Muscle of leg (tissue), 11 donors: Measurements from ENCODE around the gene HMOX2. TPM values are rescaled to one million over a fixed set of nuclear protein-coding genes. Genes with fewer than 3 reads are reported as not detected.

Experiments used
- DNase-seq: peaks from one replicate; pipeline ENCODE4 v3.0.0; 2013
- H3K27ac ChIP-seq: one replicate; pipeline ENCODE4 v1.5.1; 2013; ENCODE audit warnings: mild to moderate bottlenecking, low read length, control low read depth
- H3K27me3 ChIP-seq: one replicate; pipeline ENCODE4 v1.6.1; 2013; ENCODE audit warnings: low read length; ENCODE audit not compliant: control insufficient read depth, insufficient read depth
- H3K36me3 ChIP-seq: one replicate; pipeline ENCODE4 v1.6.1; 2013; ENCODE audit warnings: low read length; ENCODE audit not compliant: control insufficient read depth, insufficient read depth
- H3K4me1 ChIP-seq: one replicate; pipeline ENCODE4 v1.6.1; 2013; ENCODE audit warnings: low read length; ENCODE audit not compliant: control insufficient read depth, insufficient read depth
- H3K4me3 ChIP-seq: one replicate; pipeline ENCODE4 v1.5.1; 2013; ENCODE audit warnings: low read length, control low read depth
- H3K9me3 ChIP-seq: replicated peaks from 2 replicates; pipeline ENCODE4 v1.6.1; 2013; ENCODE audit warnings: low read depth, low read length; ENCODE audit not compliant: control insufficient read depth
- WGBS: methylation state at CpG from one replicate; pipeline ENCODE4 v1.1.5; 2013; ENCODE audit warnings: missing lambda C conversion rate; ENCODE audit not compliant: insufficient coverage; 5-methylcytosine and 5-hydroxymethylcytosine counted together
- polyA plus RNA-seq, 8 donors: library from polyadenylated mRNA; unstranded; fragments of 120-200 nt; gene quantifications; one replicate each; pipeline versions ENCODE4 v1.2.1 to v1.2.3, GENCODE V29; 2013; ENCODE audit warnings: inconsistent platforms in 1 of 8, low replicate concordance in 1 of 8; ENCODE audit not compliant: insufficient read length in 8 of 8, insufficient read depth in 1 of 8
- total RNA-seq: library from RNA; stranded (reverse); fragments of 120-200 nt; gene quantifications from one replicate; pipeline ENCODE4 v1.2.4, GENCODE V29; 2013

HMOX2 gene
- total and polyA plus RNA-seq, 9 donors, result 37.2 to 53.0 (median 47.7) TPM

DNA sequence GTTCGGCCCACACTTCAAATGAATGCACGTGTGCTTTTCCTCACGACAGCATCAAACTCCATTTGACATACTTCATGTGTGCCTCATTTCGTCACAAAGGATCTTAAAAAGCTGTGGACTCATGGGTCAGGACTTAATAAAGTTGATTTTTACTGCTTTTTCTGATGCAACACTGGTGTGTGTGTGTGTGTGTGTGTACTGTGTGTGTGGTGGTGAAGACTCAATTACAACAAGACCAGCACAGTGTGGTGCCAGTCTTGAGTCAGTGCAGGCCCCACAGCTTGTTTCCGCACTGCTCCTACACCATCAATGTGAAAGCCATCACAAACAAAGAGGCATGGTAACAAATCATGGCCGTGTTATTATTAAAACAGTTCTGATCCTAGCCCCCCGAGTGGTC lies 44.7 kb downstream of the HMOX2 start:
- 64% methylated on average over 3 of the region's 7 CpGs for WGBS
- Histone ChIP-seq H3K36me3 (no peaks in the 10 kb centered on the region), H3K27ac (no peak overlapping the region), H3K9me3 (no peaks in the 10 kb centered on the region), H3K4me3 (no peak overlapping the region), H3K4me1 (peaks cover 50% of the 10 kb centered on the region), H3K27me3 (no peaks in the 10 kb centered on the region)
- no peak for DNase-seq

DNA sequence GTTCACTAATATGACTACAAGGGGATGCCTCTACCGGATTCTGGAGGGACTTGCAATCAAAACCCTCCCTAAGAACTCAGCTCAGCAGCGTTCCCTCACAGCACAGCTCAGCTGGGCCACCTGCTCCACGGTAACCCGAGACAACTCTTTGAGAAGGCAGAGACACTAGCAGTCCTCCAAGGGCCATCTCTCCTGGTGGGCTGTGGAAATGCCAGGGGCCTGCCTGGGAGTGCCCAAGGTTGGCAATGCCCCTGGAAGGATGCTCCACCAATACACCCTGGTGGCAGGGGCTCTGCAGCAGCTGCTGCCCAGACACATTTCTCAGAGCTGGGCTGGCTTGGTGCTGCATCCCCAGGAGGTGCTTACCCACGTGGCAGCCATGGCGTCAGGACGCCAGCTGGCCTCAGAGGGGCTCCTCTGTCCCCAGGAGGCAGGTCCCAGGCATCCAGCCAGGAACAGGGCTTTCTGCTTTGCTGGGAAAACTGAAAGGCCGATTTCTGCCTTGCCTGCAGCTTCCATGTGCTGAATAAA lies 45.9 kb downstream of the HMOX2 start:
- Histone ChIP-seq H3K4me3 (no peak overlapping the region), H3K27ac (peak overlapping the region; percentile 90), H3K36me3 (no peaks in the 10 kb centered on the region), H3K9me3 (no peaks in the 10 kb centered on the region), H3K4me1 (peaks cover 54% of the 10 kb centered on the region), H3K27me3 (no peaks in the 10 kb centered on the region)
- DNase-seq, result peak; percentile 72
- WGBS, result 33% methylated on average over 7 of the region's 8 CpGs

DNA sequence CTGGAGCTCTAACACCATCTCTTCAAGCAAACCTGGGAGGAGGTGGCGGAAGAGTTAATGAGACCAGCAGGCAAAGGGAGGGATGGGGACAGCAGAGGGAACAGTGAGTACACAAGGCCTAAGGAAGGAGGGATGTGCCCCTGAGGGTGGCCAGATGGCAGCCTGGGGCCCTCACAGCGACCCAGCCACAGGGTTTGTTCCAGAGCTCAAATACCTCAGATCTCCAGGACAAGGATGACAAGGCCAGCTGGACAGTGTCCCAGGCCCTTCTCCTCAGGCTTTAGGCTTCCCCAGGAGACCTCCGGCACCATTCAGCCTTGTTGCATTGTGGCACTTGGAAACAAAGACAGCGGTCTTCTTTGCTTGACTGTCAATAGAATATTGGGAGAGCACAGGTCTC lies 47.5 kb downstream of the HMOX2 start:
- DNase-seq, result no peak
- no peak overlapping the region for H3K4me3 ChIP-seq
- WGBS, result 82% methylated on average over 3 of the region's 4 CpGs
- H3K27ac ChIP-seq, result peak overlapping the region; percentile 90
- H3K36me3 ChIP-seq, result no peaks in the 10 kb centered on the region
- peaks cover 52% of the 10 kb centered on the region for H3K4me1 ChIP-seq
- no peaks in the 10 kb centered on the region for H3K27me3 ChIP-seq
- no peaks in the 10 kb centered on the region for H3K9me3 ChIP-seq

DNA sequence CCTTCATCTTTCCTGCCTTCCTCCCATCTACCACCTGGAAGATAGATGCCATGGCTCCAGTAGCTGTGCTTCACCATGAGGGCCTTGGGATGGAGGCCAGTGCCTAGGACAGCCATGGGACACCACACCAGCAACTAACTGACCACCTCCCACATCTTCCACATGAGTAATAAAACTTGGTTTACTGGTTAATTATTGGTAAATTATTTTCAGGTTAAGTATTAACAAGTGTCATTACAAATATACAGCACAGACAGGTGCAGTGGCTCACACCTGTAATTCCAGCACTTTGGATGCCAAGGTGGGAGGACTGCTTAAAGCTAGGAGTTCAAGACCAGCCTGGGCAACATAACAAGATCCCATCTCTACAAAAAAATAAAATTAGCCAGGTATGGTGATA lies 48.4 kb downstream of the HMOX2 start:
- Histone ChIP-seq H3K27me3 (no peaks in the 10 kb centered on the region), H3K27ac (peak overlapping the region; percentile 50), H3K36me3 (no peaks in the 10 kb centered on the region), H3K4me3 (no peak overlapping the region), H3K9me3 (no peaks in the 10 kb centered on the region), H3K4me1 (peaks cover 60% of the 10 kb centered on the region)
- no peak for DNase-seq

DNA sequence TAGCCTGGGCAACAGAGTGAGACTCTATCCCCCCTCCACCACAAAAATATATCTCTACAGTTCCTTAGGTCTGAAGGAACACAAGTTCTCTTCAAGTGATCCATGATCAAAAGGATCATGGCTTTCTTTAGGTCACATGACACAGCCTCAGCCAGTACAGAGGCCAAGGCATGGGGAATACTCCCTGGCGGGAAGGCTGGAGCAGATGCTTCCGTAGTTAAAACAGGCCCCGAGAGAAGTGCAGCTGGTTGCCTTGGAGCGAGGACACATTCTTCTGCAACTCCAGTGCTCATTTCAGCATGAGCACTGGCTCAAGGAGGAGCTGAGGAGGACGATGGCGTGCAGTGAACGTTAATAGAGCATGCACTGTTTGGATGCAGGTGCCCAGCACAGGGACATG lies 48.9 kb downstream of the HMOX2 start:
- H3K4me3 ChIP-seq, result no peak overlapping the region
- H3K27ac ChIP-seq, result peak overlapping the region; percentile 55
- no peaks in the 10 kb centered on the region for H3K9me3 ChIP-seq
- no peaks in the 10 kb centered on the region for H3K36me3 ChIP-seq
- peaks cover 64% of the 10 kb centered on the region for H3K4me1 ChIP-seq
- H3K27me3 ChIP-seq, result no peaks in the 10 kb centered on the region
- 17% methylated on average over 5 of the region's 7 CpGs for WGBS
- peak; percentile 94 for DNase-seq

DNA sequence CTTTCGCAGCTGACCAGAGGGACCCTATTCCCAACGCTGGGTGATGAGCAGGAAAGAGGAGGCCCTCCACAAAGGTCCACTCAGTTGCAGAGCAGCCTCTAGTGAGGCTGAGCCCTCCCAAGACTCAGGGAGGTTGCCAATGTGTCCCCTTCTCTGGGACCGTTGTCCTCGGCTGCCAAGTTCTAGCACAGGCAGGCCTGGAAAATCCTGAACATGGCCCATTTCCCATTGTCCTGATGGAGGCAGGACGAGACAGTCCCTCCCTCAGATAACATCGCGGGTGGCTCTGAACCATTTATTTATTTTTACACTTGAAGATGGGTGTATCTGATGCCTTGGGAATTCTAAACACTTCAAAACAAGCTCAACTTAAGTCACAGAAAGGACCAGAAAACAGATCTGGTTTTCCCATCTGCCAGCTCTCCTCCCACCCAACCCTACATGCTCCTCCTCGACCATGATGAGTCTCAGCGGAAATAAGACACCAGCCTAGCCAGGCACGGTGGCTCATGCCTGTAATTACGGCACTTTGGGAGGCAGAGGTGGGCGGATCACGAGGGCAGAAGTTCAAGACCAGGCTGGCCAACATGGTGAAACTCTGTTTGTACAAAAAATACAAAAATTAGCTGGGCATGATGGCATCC lies 49.6 kb downstream of the HMOX2 start:
- Histone ChIP-seq H3K36me3 (no peaks in the 10 kb centered on the region), H3K9me3 (no peaks in the 10 kb centered on the region), H3K27ac (peak overlapping the region; percentile 55), H3K27me3 (no peaks in the 10 kb centered on the region), H3K4me3 (no peak overlapping the region), H3K4me1 (peaks cover 64% of the 10 kb centered on the region)
- DNase-seq, result no peak
- 56% methylated on average over 10 of the region's 13 CpGs for WGBS

DNA sequence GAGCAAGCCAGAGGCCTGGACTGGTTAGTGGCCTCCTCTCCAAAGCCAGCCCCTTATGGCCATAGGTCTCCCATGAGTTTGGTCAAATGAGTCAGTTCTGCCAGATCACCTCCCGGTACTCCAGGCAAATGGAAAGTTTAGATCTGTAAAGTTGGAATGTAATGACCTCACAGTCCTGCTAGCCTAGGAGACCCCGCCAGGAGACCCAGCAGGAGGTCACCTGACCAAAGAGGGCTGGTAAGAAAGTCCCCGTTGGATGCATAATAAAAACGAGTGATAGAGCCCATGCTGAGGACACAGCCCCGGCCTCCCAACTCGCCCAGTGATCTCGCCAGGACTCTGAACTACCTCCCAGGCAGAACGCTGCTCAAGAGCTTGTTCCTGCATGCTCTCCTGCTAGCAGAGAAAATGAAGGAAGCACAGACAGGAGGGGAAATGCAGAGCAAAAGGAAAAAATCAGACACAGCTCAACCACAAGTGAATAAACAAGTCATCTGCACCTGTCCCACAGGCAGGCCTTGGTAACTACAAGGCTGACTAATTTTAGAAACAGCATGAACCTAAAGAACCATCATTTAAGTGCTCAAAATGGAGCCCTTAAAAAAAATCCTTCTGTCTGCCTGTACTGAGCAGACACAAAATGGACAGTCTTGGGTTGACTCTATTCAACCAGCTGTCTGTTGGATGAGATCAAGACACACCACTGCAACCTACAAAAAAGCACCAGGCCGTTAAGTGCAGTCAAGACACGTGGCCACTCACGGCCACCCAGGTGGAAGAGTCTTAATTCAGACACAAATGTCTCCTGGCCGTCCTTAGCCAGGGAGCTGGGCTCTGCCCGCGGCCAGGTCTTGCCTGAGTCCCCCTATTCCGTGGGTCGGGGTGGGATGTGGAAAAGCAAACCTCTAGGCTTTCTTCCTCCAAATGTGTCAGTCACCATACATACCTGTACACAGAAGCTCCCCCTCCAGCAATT lies 53.2 kb downstream of the HMOX2 start:
- Histone ChIP-seq H3K36me3 (peaks cover 14% of the 10 kb centered on the region), H3K4me3 (no peak overlapping the region), H3K4me1 (peaks cover 32% of the 10 kb centered on the region), H3K27me3 (no peaks in the 10 kb centered on the region), H3K27ac (peak overlapping the region; percentile 66), H3K9me3 (no peaks in the 10 kb centered on the region)
- peak; percentile 65 for DNase-seq
- 40% methylated on average over 8 of the region's 16 CpGs for WGBS

DNA sequence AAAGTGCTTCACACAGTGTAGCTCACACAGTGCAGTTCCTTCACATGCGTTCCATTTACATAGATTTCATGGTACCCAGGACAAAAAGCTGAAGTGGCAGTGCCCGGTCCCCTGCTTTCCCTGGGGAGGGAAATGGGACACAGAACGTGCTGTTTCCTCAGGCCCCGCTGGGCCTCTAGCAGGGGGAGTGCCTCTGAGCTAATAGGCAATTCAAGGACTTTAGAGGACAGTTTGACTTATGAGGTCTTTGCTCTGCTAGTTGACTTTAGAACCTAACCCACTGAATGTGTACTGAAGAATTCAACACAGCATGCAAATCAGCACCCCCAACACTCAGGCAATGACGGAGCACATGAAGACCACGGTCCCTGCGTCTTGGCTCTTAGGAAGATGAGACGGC lies 55.6 kb downstream of the HMOX2 start:
- peak overlapping the region; percentile 29 for H3K27ac ChIP-seq

DNA sequence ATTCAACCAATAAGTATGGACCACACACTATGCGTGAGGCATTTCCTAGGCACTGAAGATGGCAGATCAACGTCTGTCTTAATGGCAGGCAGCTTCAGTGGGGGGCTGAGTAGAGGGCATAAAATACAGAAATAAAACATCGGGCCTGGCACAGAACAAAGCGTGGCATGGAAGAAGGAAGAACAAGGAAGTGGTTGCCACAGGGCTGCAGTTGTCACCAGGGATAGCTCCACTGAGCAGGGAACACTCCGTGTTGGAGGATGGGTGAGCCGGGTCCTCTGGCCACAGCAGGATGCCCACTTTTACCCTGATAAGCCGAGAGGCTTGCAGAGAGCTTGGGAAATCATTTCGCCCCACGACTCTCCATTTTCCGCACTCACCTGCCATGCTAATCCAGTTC lies 56.0 kb downstream of the HMOX2 start:
- no peak overlapping the region for H3K27ac ChIP-seq
- H3K9me3 ChIP-seq, result no peaks in the 10 kb centered on the region
- no peak for DNase-seq
- H3K4me3 ChIP-seq, result no peak overlapping the region
- no peaks in the 10 kb centered on the region for H3K27me3 ChIP-seq
- peaks cover 14% of the 10 kb centered on the region for H3K36me3 ChIP-seq
- peaks cover 17% of the 10 kb centered on the region for H3K4me1 ChIP-seq
- 92% methylated on average over 8 of the region's 10 CpGs for WGBS

More for the DNA sequence above, 55.6 kb downstream of the HMOX2 start:
- Histone ChIP-seq H3K36me3 (peaks cover 14% of the 10 kb centered on the region), H3K27me3 (no peaks in the 10 kb centered on the region), H3K4me3 (no peak overlapping the region), H3K9me3 (no peaks in the 10 kb centered on the region), H3K4me1 (peaks cover 15% of the 10 kb centered on the region)
- 83% methylated on average over 4 of the region's 8 CpGs for WGBS
- no peak for DNase-seq

DNA sequence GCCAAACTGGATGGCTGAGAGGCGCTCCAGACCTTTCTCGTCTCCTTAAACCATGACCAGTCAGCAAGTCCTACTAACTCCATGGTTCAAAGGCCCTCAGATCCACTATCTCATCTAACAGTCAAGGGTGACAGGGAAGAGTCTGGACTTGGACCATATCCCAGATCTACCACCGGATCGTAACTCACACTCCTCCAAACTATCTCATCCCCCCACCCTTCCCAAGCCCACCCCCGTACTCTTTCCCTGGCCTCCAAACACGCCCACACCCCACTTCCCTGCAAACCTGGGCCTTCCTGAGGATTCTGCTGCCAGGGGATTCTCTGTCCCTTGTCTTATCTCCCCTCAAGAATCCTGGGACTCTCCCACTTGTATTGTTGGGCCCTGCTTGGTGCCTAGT lies 57.3 kb downstream of the HMOX2 start:
- 79% methylated on average over 6 of the region's 6 CpGs for WGBS

More for the DNA sequence above, 57.3 kb downstream of the HMOX2 start:
- Histone ChIP-seq H3K9me3 (no peaks in the 10 kb centered on the region), H3K27ac (no peak overlapping the region), H3K4me1 (peaks cover 21% of the 10 kb centered on the region), H3K36me3 (peaks cover 14% of the 10 kb centered on the region), H3K27me3 (no peaks in the 10 kb centered on the region), H3K4me3 (no peak overlapping the region)
- DNase-seq, result no peak
